GM12864 (cell line): ENCODE data around the gene CASP9.
"Not testable (repeated sequence)": the region's sequence is repeated elsewhere in the genome, so short reads cannot be mapped to it uniquely, and the experiment has no call there.

Experiments used
- DNase-seq: peaks from one replicate; pipeline ENCODE4 v3.0.0-alpha.2; 2011; ENCODE audit warnings: low read depth
- H3K4me3 ChIP-seq: 2 replicates; pipeline ENCODE4 v1.5.1; 2011; ENCODE audit warnings: mild to moderate bottlenecking, low read depth, low read length, control low read depth
- CTCF ChIP-seq: IDR thresholded peaks from 2 replicates; pipeline ENCODE4 v1.5.1; 2011; ENCODE audit warnings: low read depth, mild to moderate bottlenecking, moderate library complexity, low read length, control low read depth, inconsistent platforms; ENCODE audit errors: missing control alignments

Gene CASP9

DNA sequence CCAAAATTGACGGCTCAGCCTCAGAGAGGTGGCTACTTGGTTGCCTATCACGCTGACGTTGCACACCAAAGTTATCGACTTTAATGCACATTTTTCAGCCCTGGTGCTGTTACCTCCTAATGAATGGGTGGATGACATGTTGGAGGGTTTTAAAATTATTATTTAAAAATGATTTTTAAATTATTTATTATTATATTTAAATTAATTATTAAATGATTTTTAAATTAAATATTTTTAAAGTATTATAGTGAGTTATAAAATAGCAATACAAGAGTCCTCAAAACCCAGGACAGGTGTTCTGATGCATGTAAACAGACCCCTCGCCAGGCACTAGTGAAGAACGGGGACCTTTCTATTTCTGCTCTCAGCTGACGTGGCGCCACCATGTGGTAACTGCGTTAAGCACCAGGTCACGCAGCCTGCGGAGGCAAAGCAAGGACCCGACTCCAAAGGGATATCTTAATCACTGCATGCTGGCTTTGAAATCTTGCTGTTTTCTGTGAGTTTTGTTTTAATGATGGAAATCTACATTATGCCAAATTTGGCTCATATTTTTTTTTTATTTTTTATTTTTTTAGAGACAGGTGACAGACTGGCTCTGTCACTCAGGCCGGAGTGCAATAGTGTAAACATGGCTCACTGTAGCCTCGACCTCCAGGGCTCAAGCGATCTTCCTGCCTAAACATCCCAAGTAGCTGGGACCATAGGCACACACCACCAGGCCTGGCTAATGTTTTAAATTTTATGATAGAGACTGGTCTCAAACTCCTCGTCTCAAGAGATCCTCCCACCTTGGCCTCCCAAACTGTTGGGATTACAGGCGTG lies 22.6 kb downstream of the CASP9 start:
- peak; percentile 80 for TF ChIP-seq CTCF
- H3K4me3 ChIP-seq: no peak overlapping the region
- DNase-seq: no peak

- DNase-seq: no peak
- no peak overlapping the region for H3K4me3 ChIP-seq
- TF ChIP-seq CTCF: no peak
Observed at GRCh38 chr1:15500184-15501178, 23.5 kb downstream of the CASP9 start.

GRCh38 chr1:15493869-15494390 lies 30.1 kb downstream of the CASP9 start:
- DNase-seq: no peak
- TF ChIP-seq CTCF: no peak

GRCh38 chr1:15492596-15492995 lies 31.4 kb downstream of the CASP9 start:
- DNase-seq: no peak
- no peak for TF ChIP-seq CTCF
- no peak overlapping the region for H3K4me3 ChIP-seq

More at GRCh38 chr1:15493869-15494390, 30.1 kb downstream of the CASP9 start:
- no peak overlapping the region for H3K4me3 ChIP-seq

- DNase-seq, H3K4me3 ChIP-seq: not testable (repeated sequence)
Observed at GRCh38 chr1:15491010-15491409, 33.0 kb downstream of the CASP9 start.

DNA sequence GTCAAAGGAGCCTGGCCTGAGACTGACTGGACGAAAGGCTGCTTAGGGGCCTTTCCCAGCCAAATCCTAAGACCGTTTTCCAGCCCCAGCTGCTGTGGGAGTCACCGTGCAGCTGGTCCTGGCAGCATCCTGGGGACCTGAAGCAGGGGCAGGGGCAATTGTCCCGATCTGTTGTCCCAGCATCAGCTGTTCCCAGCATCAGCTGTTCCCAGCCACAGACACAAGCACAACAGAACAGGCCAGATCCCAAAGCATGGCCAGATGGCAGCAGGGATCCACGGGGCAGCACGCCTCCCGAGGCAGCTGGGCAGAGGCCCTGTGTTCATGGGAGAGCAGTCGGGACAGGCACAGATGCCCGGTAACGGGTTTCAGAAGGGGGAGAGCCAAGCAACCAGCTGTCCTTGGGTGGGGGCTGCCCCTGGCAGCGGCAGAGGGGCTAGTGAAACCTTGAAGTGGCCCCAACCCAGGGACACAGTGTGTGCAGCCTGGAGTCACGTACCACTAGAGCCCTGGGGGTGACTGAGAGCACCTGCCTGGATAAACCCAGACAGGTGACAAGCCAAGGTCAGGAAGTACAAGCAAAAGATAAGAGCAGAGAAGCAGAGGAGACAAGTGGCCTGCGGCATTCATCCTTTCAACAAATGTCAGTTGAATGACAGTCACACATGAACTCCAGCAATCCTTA lies 34.8 kb downstream of the CASP9 start:
- TF ChIP-seq CTCF: no peak
- H3K4me3 ChIP-seq: no peak overlapping the region

More for the DNA sequence above, 34.8 kb downstream of the CASP9 start:
- DNase-seq: no peak
